Progenitor cell of endocrine pancreas (in vitro differentiated cells): ENCODE measurements around the gene MESP2. TPM values are rescaled to one million over a fixed set of nuclear protein-coding genes. Genes with fewer than 3 reads are reported as not detected.

ENCODE experiments used
- DNase-seq: peaks from one replicate; pipeline ENCODE4 v3.0.0; 2021; ENCODE audit warnings: low spot score; ENCODE audit not compliant: unreplicated experiment
- H3K27ac Mint-ChIP-seq: 2 replicates; pipeline ENCODE4 v1.8.0; 2021; ENCODE audit warnings: mild to moderate bottlenecking, moderate library complexity, mixed read lengths
- H3K27me3 Mint-ChIP-seq: 2 replicates; pipeline ENCODE4 v1.8.0; 2021; ENCODE audit warnings: mixed read lengths
- H3K36me3 Mint-ChIP-seq: 2 replicates; pipeline ENCODE4 v1.8.0; 2022; ENCODE audit warnings: mixed read lengths; ENCODE audit not compliant: insufficient read depth
- H3K4me1 Mint-ChIP-seq: 2 replicates; pipeline ENCODE4 v1.8.0; 2021; ENCODE audit warnings: low read depth, mixed read lengths
- H3K4me3 Mint-ChIP-seq: 2 replicates; pipeline ENCODE4 v1.8.0; 2021; ENCODE audit warnings: low read depth, mild to moderate bottlenecking, moderate library complexity, mixed read lengths
- H3K9me3 Mint-ChIP-seq: 2 replicates; pipeline ENCODE4 v1.8.0; 2021; ENCODE audit warnings: low read depth, mixed read lengths
- total RNA-seq: library from RNA; stranded (reverse); gene quantifications from 2 replicates; pipeline ENCODE4 v1.2.1, GENCODE V29; 2021
- TF ChIP-seq, protein P1 (sequence below): fragments of 200-600 bp; sonication (generic); IDR thresholded peaks from one replicate; pipeline ENCODE4 v1.5.0; 2021; ENCODE audit warnings: antibody characterized with exemption, mild to moderate bottlenecking; ENCODE audit not compliant: unreplicated experiment

Gene MESP2
- total RNA-seq, 1 donor from 2014 or later = not detected

DNA sequence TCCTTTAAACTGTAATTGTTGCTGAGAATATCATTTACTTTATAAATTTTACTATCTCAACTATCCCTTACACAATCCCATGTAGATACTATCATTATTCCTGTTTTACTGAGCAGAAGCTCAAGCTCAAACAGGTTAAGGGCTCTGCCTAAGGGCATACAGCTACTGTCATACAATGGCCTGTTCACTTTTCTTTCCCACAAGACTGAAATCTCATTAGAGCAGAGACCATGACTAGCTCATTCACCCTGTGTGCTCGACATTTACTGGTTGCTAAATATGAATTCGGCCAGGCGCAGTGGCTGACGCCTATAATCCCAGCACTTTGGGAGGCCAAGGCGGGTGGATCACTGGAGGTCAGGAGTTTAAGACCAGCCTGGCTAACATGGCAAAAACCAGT, 1.6 kb upstream of the MESP2 start:
- no peaks in the 10 kb centered on the region for H3K9me3 Mint-ChIP-seq
- DNase-seq = no peak
- H3K27ac Mint-ChIP-seq = no peak overlapping the region
- TF ChIP-seq, protein P1, sequence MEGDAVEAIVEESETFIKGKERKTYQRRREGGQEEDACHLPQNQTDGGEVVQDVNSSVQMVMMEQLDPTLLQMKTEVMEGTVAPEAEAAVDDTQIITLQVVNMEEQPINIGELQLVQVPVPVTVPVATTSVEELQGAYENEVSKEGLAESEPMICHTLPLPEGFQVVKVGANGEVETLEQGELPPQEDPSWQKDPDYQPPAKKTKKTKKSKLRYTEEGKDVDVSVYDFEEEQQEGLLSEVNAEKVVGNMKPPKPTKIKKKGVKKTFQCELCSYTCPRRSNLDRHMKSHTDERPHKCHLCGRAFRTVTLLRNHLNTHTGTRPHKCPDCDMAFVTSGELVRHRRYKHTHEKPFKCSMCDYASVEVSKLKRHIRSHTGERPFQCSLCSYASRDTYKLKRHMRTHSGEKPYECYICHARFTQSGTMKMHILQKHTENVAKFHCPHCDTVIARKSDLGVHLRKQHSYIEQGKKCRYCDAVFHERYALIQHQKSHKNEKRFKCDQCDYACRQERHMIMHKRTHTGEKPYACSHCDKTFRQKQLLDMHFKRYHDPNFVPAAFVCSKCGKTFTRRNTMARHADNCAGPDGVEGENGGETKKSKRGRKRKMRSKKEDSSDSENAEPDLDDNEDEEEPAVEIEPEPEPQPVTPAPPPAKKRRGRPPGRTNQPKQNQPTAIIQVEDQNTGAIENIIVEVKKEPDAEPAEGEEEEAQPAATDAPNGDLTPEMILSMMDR = no peak
- H3K27me3 Mint-ChIP-seq = peaks cover 31% of the 10 kb centered on the region
- H3K4me1 Mint-ChIP-seq = no peaks in the 10 kb centered on the region
- H3K36me3 Mint-ChIP-seq = no peaks in the 10 kb centered on the region
- H3K4me3 Mint-ChIP-seq = no peak overlapping the region

- Mint-ChIP-seq H3K27me3 (peaks cover 36% of the 10 kb centered on the region), H3K9me3 (no peaks in the 10 kb centered on the region), H3K27ac (no peak overlapping the region), H3K4me1 (no peaks in the 10 kb centered on the region), H3K4me3 (no peak overlapping the region), H3K36me3 (no peaks in the 10 kb centered on the region)
- DNase-seq = no peak
- TF ChIP-seq, protein P1 = no peak
Measured at GRCh38 chr15:89775815-89776214, 317 bp upstream of the MESP2 start.

DNA sequence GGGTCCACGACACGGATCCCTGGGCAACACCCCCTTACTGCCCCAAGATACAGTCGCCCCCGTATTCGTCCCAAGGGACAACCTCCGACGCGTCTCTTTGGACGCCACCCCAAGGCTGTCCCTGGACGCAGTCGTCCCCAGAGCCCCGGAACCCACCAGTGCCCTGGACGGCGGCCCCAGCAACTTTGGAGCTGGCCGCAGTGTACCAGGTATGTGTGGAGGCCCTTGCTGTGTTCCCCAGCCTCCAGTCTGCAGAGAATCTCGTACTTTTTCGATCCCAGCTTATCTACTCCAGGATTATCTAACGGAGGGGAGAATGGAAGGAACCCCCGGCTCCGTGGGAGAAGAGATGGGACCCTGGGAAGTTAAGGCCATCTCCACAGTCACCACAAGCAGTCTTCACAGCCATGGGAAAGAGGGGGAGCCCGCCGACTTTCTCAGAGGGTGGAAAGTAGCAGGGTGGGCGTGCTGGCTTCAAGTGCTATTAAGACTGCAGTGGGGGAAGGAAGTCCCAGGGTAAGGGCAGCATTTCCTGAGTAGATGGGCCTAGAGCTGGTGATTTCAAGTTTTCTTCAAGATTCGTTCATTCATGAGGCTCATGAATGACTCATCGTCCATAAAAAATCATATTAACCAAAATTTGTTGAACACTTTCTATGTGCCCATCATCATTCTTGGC, 1.1 kb downstream of the MESP2 start:
- H3K4me1 Mint-ChIP-seq = no peaks in the 10 kb centered on the region
- H3K27ac Mint-ChIP-seq = no peak overlapping the region
- TF ChIP-seq, protein P1 = no peak
- H3K9me3 Mint-ChIP-seq = no peaks in the 10 kb centered on the region
- H3K4me3 Mint-ChIP-seq = peak overlapping the region; percentile 31
- H3K27me3 Mint-ChIP-seq = peaks cover 39% of the 10 kb centered on the region
- no peaks in the 10 kb centered on the region for H3K36me3 Mint-ChIP-seq
- DNase-seq = no peak

GRCh38 chr15:89777782-89778380, 1.7 kb downstream of the MESP2 start:
- Mint-ChIP-seq H3K9me3 (no peaks in the 10 kb centered on the region), H3K27ac (no peak overlapping the region), H3K36me3 (no peaks in the 10 kb centered on the region), H3K4me1 (no peaks in the 10 kb centered on the region), H3K4me3 (no peak overlapping the region), H3K27me3 (peaks cover 41% of the 10 kb centered on the region)
- TF ChIP-seq, protein P1 = no peak
- DNase-seq = no peak

- no peaks in the 10 kb centered on the region for H3K9me3 Mint-ChIP-seq
- H3K4me3 Mint-ChIP-seq = no peak overlapping the region
- peaks cover 45% of the 10 kb centered on the region for H3K27me3 Mint-ChIP-seq
- no peak overlapping the region for H3K27ac Mint-ChIP-seq
- H3K36me3 Mint-ChIP-seq = no peaks in the 10 kb centered on the region
- TF ChIP-seq, protein P1 = no peak
- DNase-seq = no peak
- no peaks in the 10 kb centered on the region for H3K4me1 Mint-ChIP-seq
Measured at GRCh38 chr15:89778861-89779260, 2.7 kb downstream of the MESP2 start.
